Ascending aorta (tissue), 2 donors: ENCODE measurements around the gene TNK2. TPM values are rescaled to one million over a fixed set of nuclear protein-coding genes. Genes with fewer than 3 reads are reported as not detected.

Source experiments
- DNase-seq, 2 donors: peaks; one replicate each; pipeline ENCODE4 v3.0.0-alpha.2; 2019; ENCODE audit warnings: low spot score in 2 of 2
- H3K27ac ChIP-seq, 2 donors: fragments of 200-600 bp; sonication (generic); one replicate each; pipeline ENCODE4 v1.5.1; 2016 to 2017; ENCODE audit warnings: mild to moderate bottlenecking in 1 of 2
- H3K27me3 ChIP-seq: fragments of 200-600 bp; sonication (generic); one replicate; pipeline ENCODE4 v1.5.1; 2017
- H3K36me3 ChIP-seq, 2 donors: fragments of 200-600 bp; sonication (generic); one replicate each; pipeline ENCODE4 v1.5.1; 2016
- H3K4me1 ChIP-seq, 2 donors: fragments of 200-600 bp; sonication (generic); one replicate each; pipeline ENCODE4 v1.5.1; 2016 to 2017; ENCODE audit warnings: mild to moderate bottlenecking in 1 of 2
- H3K4me3 ChIP-seq, 2 donors: fragments of 200-600 bp; sonication (generic); one replicate each; pipeline ENCODE4 v1.5.1; 2016 to 2017; ENCODE audit warnings: mild to moderate bottlenecking in 1 of 2
- H3K9me3 ChIP-seq, 2 donors: fragments of 200-600 bp; sonication (generic); one replicate each; pipeline ENCODE4 v1.5.1; 2016
- CTCF ChIP-seq, 3 experiments: fragments of 200-600 bp in 2 of 3; fragments of 450-650 bp in 1 of 3; sonication (generic) in 2 of 3; IDR thresholded peaks; one replicate each; pipeline ENCODE4 v1.5.1; 2016 to 2019; ENCODE audit warnings: antibody characterized with exemption in 3 of 3, mild to moderate bottlenecking in 1 of 3, moderate library complexity in 1 of 3
- intact Hi-C: fragments of 100-400 bp; cut with DNase I; formaldehyde crosslinking; loops from one replicate; pipeline ENCODE4 v1.15.1; 2023
- total RNA-seq: library from RNA; depleted of rRNA; stranded (reverse); fragments of >200 nt; gene quantifications from one replicate; pipeline ENCODE4 v1.1.0, GENCODE V29; 2016

Gene TNK2
- total RNA-seq, 1 donor from 2014 or later = 164 TPM

DNA sequence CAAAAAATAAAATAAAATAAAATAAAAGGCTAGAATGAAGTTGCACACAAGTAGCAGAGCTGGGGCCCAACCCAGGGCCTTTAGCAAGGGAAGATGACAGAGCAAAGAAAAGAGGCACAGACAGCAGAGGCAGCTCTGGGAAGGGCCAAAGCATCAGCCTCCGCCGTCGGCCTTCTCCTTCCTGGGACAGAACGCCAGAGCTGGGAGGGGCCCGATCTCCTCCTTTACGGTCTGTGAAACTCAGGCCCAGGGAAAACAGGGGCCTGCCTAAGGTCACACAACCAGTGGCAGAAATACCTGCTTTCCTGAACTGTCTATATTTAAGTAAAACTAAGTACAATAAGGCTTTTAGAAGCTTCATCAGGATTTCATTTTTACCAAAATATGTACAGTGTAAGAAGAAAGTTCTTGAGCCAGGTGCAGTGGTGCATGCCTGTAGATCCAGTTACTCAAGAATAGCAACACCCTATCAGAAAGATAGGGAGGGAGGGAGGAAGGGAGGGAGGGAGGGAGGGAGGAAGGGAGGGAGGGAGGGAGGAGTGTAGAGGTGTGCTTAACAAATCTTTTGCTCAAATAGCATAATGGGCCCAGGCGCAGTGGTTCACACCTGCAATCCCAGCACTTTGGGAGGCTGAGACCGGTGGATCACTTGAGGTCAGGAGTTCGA, 53.6 kb downstream of the TNK2 start:
- intact Hi-C loops = no loop called here
- Histone ChIP-seq H3K27ac (no peak overlapping the region), H3K4me3 (no peak overlapping the region), H3K4me1 (no peaks in the 10 kb centered on the region), H3K9me3 (no peaks in the 10 kb centered on the region), H3K36me3 (no peaks in the 10 kb centered on the region), H3K27me3 (no peaks in the 10 kb centered on the region)
- no peak for TF ChIP-seq CTCF (IDR thresholded peaks at IDR 0.05)
- DNase-seq = no peak

DNA sequence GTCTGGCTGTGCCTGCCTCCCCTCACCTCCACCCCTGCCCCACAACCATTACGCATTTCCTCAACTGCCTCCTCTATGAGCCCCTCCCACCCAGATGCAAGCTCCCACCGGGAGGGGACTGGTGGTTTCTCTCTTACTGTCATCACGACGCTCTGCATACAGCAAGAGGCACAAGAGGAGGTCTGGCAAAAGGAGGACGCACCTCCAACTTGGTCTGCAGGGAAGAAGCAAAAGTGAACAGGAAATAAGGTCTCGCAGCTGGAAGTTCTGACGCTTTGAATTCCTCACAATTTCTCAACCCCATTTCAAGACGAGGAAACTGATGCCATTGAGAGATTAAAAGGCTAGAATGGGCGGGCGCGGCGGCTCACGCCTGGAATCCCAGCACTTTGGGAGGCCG, 54.4 kb downstream of the TNK2 start:
- TF ChIP-seq CTCF (IDR thresholded peaks at IDR 0.05) = no peak
- no peak overlapping the region for H3K27ac ChIP-seq
- no peaks in the 10 kb centered on the region for H3K4me1 ChIP-seq
- H3K9me3 ChIP-seq = no peaks in the 10 kb centered on the region
- DNase-seq = no peak
- no peaks in the 10 kb centered on the region for H3K36me3 ChIP-seq
- no peaks in the 10 kb centered on the region for H3K27me3 ChIP-seq
- intact Hi-C loops = no loop called here
- H3K4me3 ChIP-seq = no peak overlapping the region

DNA sequence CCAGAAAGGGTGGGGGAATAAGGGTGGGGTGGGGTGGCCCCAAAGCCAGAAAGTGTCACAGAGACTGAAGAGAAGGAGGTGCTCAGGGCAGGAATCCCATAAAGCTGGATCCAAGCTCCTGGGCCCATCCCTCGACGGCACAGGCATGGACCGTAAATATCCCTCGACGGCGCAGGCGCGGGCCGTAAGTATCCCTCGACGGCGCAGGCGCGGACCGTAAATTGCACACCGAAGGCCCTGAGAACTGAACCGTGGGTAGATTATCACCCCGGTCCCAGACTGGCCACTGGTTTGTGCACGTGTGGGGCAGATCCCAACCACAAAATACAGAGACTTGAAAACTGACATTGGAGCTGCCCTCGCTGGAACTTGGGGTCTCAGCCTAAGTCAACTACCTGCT, 55.3 kb downstream of the TNK2 start:
- Histone ChIP-seq H3K4me3 (no peak overlapping the region), H3K4me1 (no peaks in the 10 kb centered on the region), H3K9me3 (no peaks in the 10 kb centered on the region), H3K27ac (no peak overlapping the region), H3K27me3 (no peaks in the 10 kb centered on the region), H3K36me3 (no peaks in the 10 kb centered on the region)
- intact Hi-C loops = no loop called here
- no peak for TF ChIP-seq CTCF (IDR thresholded peaks at IDR 0.05)
- no peak for DNase-seq

DNA sequence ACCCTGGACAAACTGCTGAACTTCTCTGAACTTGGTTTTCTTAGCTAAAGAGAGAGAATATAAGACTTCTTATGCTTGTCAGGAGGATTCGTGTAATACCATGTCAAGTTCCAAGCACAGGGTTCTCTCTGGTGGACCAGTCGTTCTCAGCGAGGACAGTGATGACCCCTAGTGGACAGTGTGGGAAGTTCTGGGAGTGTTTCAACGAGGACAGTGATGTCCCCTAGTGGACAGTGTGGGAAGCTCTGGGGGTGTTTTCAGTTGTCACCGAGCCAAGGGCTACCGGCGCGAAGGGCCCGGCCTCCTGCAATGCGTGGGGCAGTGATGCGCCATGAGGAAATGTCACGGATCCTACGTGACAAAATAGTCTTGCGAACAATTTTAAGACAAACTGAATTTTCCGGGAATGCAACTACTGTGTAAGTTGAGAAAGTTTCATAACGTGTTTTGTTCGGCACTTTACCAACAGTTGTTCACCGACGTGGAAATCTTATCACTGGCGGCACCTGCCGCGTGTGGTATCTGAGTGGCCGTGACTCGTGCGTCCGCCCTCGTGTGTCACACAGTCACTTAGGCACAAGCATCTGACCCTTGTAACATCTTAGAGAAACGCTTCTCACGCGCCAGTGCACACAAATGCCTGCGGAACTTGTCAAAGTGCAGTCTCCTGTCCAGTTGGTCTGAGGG, 57.4 kb downstream of the TNK2 start:
- Histone ChIP-seq H3K9me3 (no peaks in the 10 kb centered on the region), H3K4me3 (peak overlapping the region in 1 of 2 donors; percentile 19), H3K27ac (no peak overlapping the region), H3K4me1 (no peaks in the 10 kb centered on the region), H3K36me3 (no peaks in the 10 kb centered on the region), H3K27me3 (no peaks in the 10 kb centered on the region)
- peak; percentile 99 to 100 (median 99) for TF ChIP-seq CTCF (IDR thresholded peaks at IDR 0.05)
- peak; percentile 35 to 93 for DNase-seq
- intact Hi-C loops = no loop called here

DNA sequence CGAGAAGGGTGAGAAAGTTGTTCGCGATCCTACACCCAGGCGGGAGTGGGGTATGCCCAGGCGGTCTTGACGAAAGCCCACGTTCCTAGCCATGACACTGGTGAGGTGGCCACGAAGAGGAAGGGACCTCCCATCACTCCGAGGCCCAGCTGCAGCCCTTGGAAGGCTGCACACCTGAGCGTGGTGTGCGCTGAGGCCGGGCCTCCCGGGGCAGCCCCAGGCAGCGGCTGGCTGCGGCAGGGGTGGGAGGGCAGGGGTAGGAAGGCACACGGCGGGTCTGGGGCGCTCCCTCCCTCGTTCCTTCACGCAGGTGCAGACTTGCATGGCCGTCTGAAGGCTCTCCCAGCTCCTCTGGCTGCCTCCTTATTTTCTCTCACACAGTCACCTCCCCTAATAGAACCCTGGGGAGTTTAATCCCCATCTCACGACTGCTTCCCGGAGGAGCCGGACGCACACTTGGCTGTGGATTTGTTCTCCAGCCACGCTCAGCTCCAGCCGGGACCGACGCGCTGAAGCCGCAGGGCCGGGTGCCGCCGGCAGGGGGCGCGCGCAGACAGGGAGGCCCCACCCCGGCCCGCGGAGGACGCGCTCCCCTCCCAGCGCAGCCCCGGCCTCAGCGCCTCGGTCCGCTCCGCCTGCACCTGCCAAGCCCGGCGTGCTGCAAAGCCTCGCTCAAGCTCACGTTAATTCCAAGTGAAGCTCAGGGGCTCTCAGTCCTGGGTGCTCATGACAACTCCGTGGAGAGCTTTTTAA, 58.9 kb downstream of the TNK2 start:
- Histone ChIP-seq H3K9me3 (no peaks in the 10 kb centered on the region), H3K27me3 (no peaks in the 10 kb centered on the region), H3K4me1 (no peaks in the 10 kb centered on the region), H3K4me3 (no peak overlapping the region), H3K36me3 (no peaks in the 10 kb centered on the region), H3K27ac (no peak overlapping the region)
- no peak for TF ChIP-seq CTCF (IDR thresholded peaks at IDR 0.05)
- no peak for DNase-seq
- intact Hi-C loops = no loop called here
